D721Med (cell line): ENCODE results near the gene IFI6.

Source experiments
- DNase-seq: peaks from one replicate; pipeline ENCODE4 v3.0.0; 2011; ENCODE audit warnings: low spot score; ENCODE audit not compliant: insufficient read length
- FAIRE-seq: peaks from 2 replicates; lab custom pipeline; 2011; peaks lifted over from hg19 to GRCh38; lab: Jason Lieb, UNC
- CTCF ChIP-seq: IDR thresholded peaks from 2 replicates; pipeline ENCODE4 v1.5.1; 2012; ENCODE audit warnings: mild to moderate bottlenecking, control low read depth; ENCODE audit not compliant: insufficient read depth; ENCODE audit errors: missing control alignments

IFI6 gene

GRCh38 chr1:27671964-27672749 is at the start of gene IFI6:
Gene IFI6, minus strand, starts transcription at chr1:27672192. Its CDS starts 2,878 bp downstream, at chr1:27669314.
- FAIRE-seq, result no peak
- DNase-seq, result peak; percentile 57
- no peak for TF ChIP-seq CTCF

GRCh38 chr1:27719286-27720251 is 47.6 kb upstream of the IFI6 start:
- TF ChIP-seq CTCF, result peak; percentile 30
- DNase-seq (no peak), FAIRE-seq (no peak)

GRCh38 chr1:27716262-27716895 is 44.4 kb upstream of the IFI6 start:
- FAIRE-seq, result no peak

GRCh38 chr1:27713869-27714513 is 42.0 kb upstream of the IFI6 start:
- no peak for FAIRE-seq
- DNase-seq, result no peak
- TF ChIP-seq CTCF, result no peak

More at GRCh38 chr1:27716262-27716895, 44.4 kb upstream of the IFI6 start:
- TF ChIP-seq CTCF, result no peak
- no peak for DNase-seq

GRCh38 chr1:27713139-27713725 is 41.2 kb upstream of the IFI6 start:
- TF ChIP-seq CTCF, result no peak
- FAIRE-seq, result no peak

GRCh38 chr1:27710574-27710973 is 38.6 kb upstream of the IFI6 start:
- DNase-seq (no peak), FAIRE-seq (no peak)
- no peak for TF ChIP-seq CTCF

More at GRCh38 chr1:27713139-27713725, 41.2 kb upstream of the IFI6 start:
- DNase-seq, result no peak
